T1000 (cell line): ENCODE measurements around the gene SERAC1.

Experiments
- DNase-seq: peaks from one replicate; lab custom pipeline; 2025; ENCODE audit warnings: mixed read lengths; lab: John Stamatoyannopoulos, UW

The SERAC1 gene

DNA sequence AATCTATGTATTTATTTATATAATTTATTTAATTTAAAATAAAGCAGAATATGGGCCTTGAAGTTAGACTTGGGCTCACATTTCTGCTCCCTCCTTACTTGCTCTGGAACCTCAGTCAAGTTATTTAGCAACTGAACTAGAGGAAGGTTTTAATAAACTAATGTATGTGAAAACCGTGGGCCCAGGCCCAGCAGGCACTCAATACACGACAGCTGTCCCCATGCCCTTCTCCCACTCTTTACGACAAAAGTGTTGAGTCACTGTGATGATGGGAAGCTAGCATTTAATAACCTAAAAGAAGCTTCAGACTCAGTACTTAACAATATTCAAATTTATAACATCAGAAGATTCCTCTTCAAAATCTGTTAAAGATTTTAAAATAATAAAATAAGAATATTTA is 46.7 kb downstream of the SERAC1 start:
- no peak for DNase-seq

DNA sequence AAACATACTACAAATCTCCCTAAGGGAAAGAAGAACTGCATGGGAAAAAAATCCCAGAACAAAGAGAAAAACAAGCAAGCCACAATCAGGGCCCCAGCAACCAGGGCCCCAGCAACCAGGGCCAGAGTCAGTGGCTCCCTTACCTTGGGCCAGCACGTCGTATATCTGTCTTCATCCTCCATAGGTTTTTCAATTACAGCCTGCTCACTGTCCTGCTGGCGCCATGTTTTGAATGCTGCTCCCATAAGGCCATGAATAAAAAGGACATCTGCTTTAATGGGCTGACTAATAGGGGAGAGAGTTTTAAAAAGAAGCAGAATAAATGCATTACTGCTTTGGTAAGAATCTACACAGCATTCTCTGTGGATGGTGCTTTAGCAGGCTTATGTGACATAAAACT is 49.2 kb downstream of the SERAC1 start:
- DNase-seq = no peak

DNA sequence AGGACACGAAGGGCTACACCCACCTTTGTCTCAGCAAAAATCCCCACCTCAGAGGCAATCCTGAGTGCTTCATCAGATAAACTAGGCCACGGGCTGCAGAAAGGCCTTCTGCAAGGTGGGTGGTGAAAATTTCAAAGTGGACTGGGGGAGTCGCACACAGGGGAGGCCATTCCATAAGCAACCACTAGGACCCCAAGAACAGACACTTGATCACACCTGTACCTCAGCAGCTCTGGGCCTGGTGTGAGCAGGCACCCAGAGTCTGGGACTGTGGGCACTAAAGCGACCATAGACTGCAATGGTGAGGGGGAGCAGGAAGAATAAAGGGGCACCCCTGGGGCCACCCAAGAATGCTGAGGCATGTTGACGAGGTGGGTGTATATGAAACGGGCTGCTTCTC is 52.6 kb downstream of the SERAC1 start:
- DNase-seq = no peak

DNA sequence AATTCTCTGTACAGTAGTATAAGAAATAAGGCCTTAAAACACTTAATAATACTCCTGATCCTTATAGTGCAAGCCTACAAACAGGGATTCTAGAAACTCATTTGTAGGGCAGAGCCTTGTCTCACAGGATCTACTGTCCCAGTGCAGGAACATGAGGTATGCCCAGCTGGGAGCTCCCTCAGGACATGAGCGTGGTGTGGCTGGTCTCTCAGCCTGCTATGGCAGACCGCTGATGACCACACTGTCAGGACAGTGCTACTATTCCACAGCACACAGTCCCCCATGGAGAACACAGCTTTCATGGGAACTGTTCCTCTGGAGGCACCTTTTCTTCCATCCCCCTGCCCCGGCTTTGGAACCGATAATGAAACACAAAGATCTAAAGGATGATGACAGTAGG is 53.0 kb downstream of the SERAC1 start:
- no peak for DNase-seq

- no peak for DNase-seq
These were observed 54.3 kb downstream of the SERAC1 start for GRCh38 chr6:158113802-158114201.

- DNase-seq = no peak
These were observed 56.1 kb downstream of the SERAC1 start for GRCh38 chr6:158111987-158112386.

DNA sequence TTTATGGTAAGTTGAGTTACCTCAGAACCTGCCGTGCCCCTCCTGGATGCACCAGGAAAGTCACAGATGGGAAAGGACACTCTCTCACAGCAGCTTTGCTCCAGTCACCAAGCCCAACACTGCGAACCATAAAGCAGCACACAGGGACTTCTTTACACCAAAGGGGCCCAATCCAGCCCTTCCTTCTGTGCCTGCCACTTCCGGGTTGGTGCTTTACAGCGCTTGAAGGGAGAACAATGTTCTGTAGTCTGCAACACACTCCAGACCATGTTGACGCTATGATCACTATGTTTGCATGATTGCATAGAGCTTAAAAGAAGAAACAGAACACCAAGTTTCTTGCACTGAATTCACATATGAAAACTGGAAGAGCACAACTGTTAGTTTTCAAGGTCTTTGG is 57.1 kb downstream of the SERAC1 start:
- no peak for DNase-seq

DNA sequence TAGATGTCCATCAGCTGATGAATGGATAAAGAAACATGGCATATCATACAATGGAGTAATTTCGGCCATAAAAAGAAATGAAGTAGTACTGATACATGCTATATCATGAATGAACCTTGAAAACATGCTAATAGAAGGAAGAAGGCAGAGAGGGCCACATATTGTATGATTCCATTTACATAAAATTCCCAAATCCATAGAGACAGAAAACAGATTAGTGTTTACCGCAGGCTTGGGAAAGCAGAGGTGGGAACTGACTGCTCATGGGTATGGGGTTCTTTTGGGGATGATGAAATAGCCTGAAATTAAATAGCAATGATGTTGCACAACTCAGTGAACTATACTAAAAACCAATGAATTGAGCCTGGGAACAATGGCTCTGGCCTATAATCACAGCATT is 58.3 kb downstream of the SERAC1 start:
- DNase-seq = no peak

DNA sequence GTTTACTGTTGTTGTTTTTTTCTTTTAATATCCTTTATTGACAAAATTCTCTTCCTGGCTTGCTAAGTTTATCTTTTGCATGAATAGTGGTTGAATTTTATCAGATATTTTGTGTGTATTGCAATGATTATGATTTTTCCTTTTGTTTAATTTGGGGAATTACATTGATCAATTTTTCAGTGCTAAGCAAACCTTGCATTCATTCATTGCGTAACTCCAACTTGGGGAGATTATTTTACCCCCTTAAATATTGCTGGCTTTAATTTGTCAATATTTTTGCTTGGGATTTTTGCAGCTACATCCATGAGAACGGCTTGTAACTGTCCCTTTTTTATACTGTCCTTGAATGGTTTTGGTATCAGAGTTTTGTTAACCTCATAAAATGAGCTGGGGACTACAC is 63.4 kb downstream of the SERAC1 start:
- no peak for DNase-seq

GRCh38 chr6:158103228-158103627 is 64.8 kb downstream of the SERAC1 start:
- DNase-seq = no peak

- no peak for DNase-seq
These were observed 72.4 kb downstream of the SERAC1 start for GRCh38 chr6:158095671-158096070.

- DNase-seq = no peak
These were observed 73.0 kb downstream of the SERAC1 start for GRCh38 chr6:158095031-158095430.

DNA sequence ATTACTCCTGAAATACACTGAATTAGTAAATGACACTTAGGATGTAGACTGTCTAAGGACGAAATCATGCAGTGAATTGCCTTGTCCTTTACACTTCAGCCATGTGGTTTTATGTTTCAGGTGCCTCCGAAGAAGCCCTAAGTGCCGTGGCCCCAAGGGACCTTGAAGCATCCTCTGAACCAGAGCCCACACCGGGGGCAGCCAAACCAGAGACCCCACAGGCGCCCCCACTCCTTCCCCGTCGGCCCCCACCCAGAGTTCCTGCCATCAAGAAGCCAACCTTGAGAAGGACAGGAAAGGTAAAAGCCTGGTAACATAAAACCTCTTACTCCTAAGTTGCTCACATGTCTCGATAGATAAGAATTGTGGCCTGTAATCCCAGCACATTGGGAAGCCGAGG is 75.3 kb downstream of the SERAC1 start:
- no peak for DNase-seq

- no peak for DNase-seq
These were observed 80.7 kb downstream of the SERAC1 start for GRCh38 chr6:158087224-158087867.

- DNase-seq = no peak
These were observed 81.4 kb downstream of the SERAC1 start for GRCh38 chr6:158086504-158087223.

GRCh38 chr6:158086054-158086503 is 82.0 kb downstream of the SERAC1 start:
- DNase-seq = no peak

- no peak for DNase-seq
These were observed 82.6 kb downstream of the SERAC1 start for GRCh38 chr6:158085261-158086053.

GRCh38 chr6:158083455-158084325 is 84.4 kb downstream of the SERAC1 start:
- no peak for DNase-seq

- no peak for DNase-seq
These were observed 86.5 kb downstream of the SERAC1 start for GRCh38 chr6:158081657-158081935.

DNA sequence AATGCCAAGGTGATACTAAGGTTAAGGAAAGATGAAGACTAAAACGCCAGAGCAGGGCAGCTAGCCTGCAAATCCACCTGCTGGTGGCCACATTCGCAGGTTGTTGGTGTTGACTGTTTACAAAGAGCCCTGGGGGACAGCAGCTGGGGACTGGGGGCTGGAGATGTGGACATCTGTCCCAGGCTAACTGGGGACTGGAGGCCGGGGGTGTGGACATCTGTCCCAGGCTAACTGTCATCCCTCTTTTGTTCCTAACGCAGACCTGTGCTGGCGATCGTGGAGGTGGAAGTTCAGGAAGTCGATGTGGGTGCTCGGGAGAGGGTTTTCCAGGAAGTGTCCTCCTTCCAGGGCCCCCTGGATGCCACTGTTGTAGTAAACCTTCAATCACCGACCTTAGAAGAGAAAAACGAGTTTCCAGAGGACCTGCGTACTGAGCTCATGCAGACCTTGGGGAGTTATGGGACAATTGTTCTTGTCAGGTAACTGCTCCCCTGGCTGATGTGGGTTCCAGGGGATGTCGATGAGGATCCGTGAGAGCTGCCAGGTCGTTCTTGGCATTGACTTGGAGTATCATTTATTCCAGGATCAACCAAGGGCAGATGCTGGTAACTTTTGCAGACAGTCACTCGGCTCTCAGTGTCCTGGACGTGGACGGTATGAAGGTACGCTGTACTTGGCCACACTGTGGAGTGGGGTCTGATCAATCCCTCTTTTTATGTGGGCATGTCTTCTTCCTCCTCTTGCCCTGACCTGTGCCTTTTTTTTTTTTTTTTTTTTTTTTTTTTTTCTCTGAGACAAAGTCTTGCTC is 87.0 kb downstream of the SERAC1 start:
- DNase-seq = no peak

- DNase-seq = no peak
These were observed 89.7 kb downstream of the SERAC1 start for GRCh38 chr6:158078320-158078719.
